Small intestine (tissue), 7 donors: ENCODE data around the gene PKP4. TPM values are rescaled to one million over a fixed set of nuclear protein-coding genes. Genes with fewer than 3 reads are reported as not detected.

ENCODE experiments used
- DNase-seq, 2 donors: peaks; one replicate each; pipeline versions ENCODE4 v3.0.0 to v3.0.0-alpha.2; 2013
- FAIRE-seq: peaks from 2 replicates; lab custom pipeline; 2012; peaks lifted over from hg19 to GRCh38; lab: Jason Lieb, UNC
- H3K27ac ChIP-seq, 3 donors: one replicate each; pipeline ENCODE4 v1.5.1; 2013; ENCODE audit warnings: low read length in 2 of 3, mild to moderate bottlenecking in 2 of 3, control low read depth in 1 of 3, inconsistent platforms in 1 of 3, low read depth in 1 of 3, moderate library complexity in 1 of 3
- H3K27me3 ChIP-seq, 3 donors: one replicate each; pipeline ENCODE4 v1.6.1; 2013; ENCODE audit warnings: low read length in 3 of 3, inconsistent platforms in 1 of 3; ENCODE audit not compliant: control insufficient read depth in 3 of 3, insufficient read depth in 3 of 3
- H3K36me3 ChIP-seq, 3 donors: one replicate each; pipeline ENCODE4 v1.6.1; 2013; ENCODE audit warnings: low read length in 3 of 3, inconsistent platforms in 1 of 3, low read depth in 1 of 3, mild to moderate bottlenecking in 1 of 3, moderate library complexity in 1 of 3; ENCODE audit not compliant: control insufficient read depth in 3 of 3, insufficient read depth in 2 of 3
- H3K4me1 ChIP-seq, 3 donors: one replicate each; pipeline ENCODE4 v1.6.1; 2013; ENCODE audit warnings: low read length in 2 of 3, inconsistent platforms in 1 of 3, low read depth in 1 of 3, mild to moderate bottlenecking in 1 of 3, moderate library complexity in 1 of 3; ENCODE audit not compliant: control insufficient read depth in 3 of 3, insufficient read depth in 2 of 3
- H3K4me3 ChIP-seq, 3 donors: one replicate each; pipeline ENCODE4 v1.5.1; 2013; ENCODE audit warnings: low read length in 3 of 3, control low read depth in 1 of 3, inconsistent platforms in 1 of 3, low read depth in 1 of 3, mild to moderate bottlenecking in 1 of 3, moderate library complexity in 1 of 3
- H3K9me3 ChIP-seq, 2 donors: one replicate each; pipeline ENCODE4 v1.6.1; 2013; ENCODE audit warnings: low read depth in 1 of 2, low read length in 1 of 2; ENCODE audit not compliant: control insufficient read depth in 2 of 2, insufficient read depth in 1 of 2
- WGBS, 3 donors: extraction: QIAGEN DNeasy Blood & Tissue Kit; methylation state at CpG; one replicate each; pipeline ENCODE4 v1.1.7; 2013; 5-methylcytosine and 5-hydroxymethylcytosine counted together
- polyA plus RNA-seq, 4 donors: library from polyadenylated mRNA; stranded (reverse) in 3 of 4; unstranded in 1 of 4; fragments of 200-250 nt in 3 of 4; fragments of 120-200 nt in 1 of 4; gene quantifications; one replicate each; pipeline versions ENCODE4 v1.2.1 to v1.2.3, GENCODE V29; 2013
- donor health status: healthy with polysubstance abuse.
- donor health status: control.
- donor health status: control.
- donor health status: Bipolar disorder and iron deficiency.
- donor health status: healthy.

Gene PKP4
- polyA plus RNA-seq, 4 donors, result 16.8 to 54.3 (median 23.3) TPM

- no peak for DNase-seq
- Histone ChIP-seq H3K4me3 (no peak overlapping the region), H3K27me3 (peaks cover 0 to 7% (median 0%) of the 10 kb centered on the region in 3 donors), H3K36me3 (peaks cover 0 to 4% (median 0%) of the 10 kb centered on the region in 3 donors), H3K9me3 (no peaks in the 10 kb centered on the region), H3K27ac (no peak overlapping the region), H3K4me1 (no peaks in the 10 kb centered on the region)
- FAIRE-seq, result no peak
- 64 to 71% (median 71%) methylated on average over 11 of the region's 11 CpGs for WGBS, 3 donors
These were observed 229.5 kb downstream of the PKP4 start for GRCh38 chr2:158686210-158686691.

DNA sequence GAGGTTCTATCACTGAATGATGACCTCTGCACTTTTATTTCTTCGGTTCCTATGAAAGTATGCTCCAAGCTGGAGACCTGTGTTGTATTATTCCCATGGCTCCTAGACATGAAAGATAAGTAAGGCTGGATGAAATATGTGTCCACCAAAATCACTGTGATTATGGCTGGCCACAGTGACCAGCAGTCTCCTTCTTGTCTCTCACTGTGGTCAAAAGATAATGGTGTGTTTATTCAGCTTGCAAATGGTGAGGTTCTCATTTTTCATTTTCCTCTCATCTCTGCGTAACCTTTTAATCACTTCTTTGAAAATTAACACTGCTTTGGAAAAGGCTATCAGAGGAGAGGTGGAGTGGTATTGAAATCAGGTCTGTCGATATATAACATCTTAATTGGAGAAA lies 230.6 kb downstream of the PKP4 start:
- H3K27ac ChIP-seq, result no peak overlapping the region
- H3K9me3 ChIP-seq, result no peaks in the 10 kb centered on the region
- H3K4me3 ChIP-seq, result no peak overlapping the region
- peaks cover 0 to 1% (median 0%) of the 10 kb centered on the region in 3 donors for H3K36me3 ChIP-seq
- DNase-seq (no peak), FAIRE-seq (no peak)
- H3K27me3 ChIP-seq, result peaks cover 0 to 7% (median 0%) of the 10 kb centered on the region in 3 donors
- H3K4me1 ChIP-seq, result no peaks in the 10 kb centered on the region
- WGBS, 3 donors, result 86 to 99% (median 95%) methylated on average over 3 of the region's 3 CpGs

GRCh38 chr2:158688721-158689120 lies 232.0 kb downstream of the PKP4 start:
- peaks cover 0 to 7% (median 0%) of the 10 kb centered on the region in 3 donors for H3K27me3 ChIP-seq
- peak overlapping the region in 1 of 3 donors; percentile 11 for H3K27ac ChIP-seq
- FAIRE-seq (no peak), DNase-seq (no peak)
- no peak overlapping the region for H3K4me3 ChIP-seq
- no peaks in the 10 kb centered on the region for H3K4me1 ChIP-seq
- 82 to 88% (median 84%) methylated on average over 4 of the region's 4 CpGs for WGBS, 3 donors
- no peaks in the 10 kb centered on the region for H3K9me3 ChIP-seq
- no peaks in the 10 kb centered on the region for H3K36me3 ChIP-seq

GRCh38 chr2:158689391-158689790 lies 232.6 kb downstream of the PKP4 start:
- H3K27ac ChIP-seq, result no peak overlapping the region
- H3K4me3 ChIP-seq, result no peak overlapping the region
- 76 to 86% (median 78%) methylated on average over 5 of the region's 5 CpGs for WGBS, 3 donors
- FAIRE-seq, result no peak
- no peak for DNase-seq
- H3K27me3 ChIP-seq, result peaks cover 0 to 7% (median 0%) of the 10 kb centered on the region in 3 donors
- no peaks in the 10 kb centered on the region for H3K9me3 ChIP-seq
- H3K4me1 ChIP-seq, result no peaks in the 10 kb centered on the region
- H3K36me3 ChIP-seq, result no peaks in the 10 kb centered on the region

- Histone ChIP-seq H3K27ac (no peak overlapping the region), H3K27me3 (peaks cover 0 to 7% (median 0%) of the 10 kb centered on the region in 3 donors), H3K36me3 (no peaks in the 10 kb centered on the region), H3K9me3 (peaks cover 0 to 4% of the 10 kb centered on the region in 2 donors), H3K4me3 (no peak overlapping the region), H3K4me1 (no peaks in the 10 kb centered on the region)
- DNase-seq, result no peak
- FAIRE-seq, result no peak
- 79 to 89% (median 84%) methylated on average over 2 of the region's 2 CpGs for WGBS, 3 donors
These were observed 234.1 kb downstream of the PKP4 start for GRCh38 chr2:158690823-158691222.

DNA sequence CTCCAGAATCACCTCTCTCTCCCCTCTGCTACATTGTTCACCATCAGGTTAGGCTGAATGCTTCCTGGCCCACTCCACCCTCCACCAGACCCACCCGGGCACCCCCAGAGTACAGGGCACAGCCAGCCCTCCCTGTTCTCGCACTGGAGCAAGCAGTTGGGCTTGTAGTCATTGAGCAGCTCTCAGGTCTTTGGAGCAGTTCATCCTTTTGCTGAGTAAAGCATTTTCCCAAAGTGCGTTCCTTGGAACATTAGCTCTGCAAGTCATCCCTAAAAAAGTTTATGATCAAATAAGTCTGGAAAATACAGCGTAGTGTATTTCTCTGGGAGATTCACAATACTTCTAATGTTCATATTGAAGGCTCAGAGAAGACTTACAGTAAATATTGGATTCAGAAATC lies 234.9 kb downstream of the PKP4 start:
- no peaks in the 10 kb centered on the region for H3K36me3 ChIP-seq
- no peak overlapping the region for H3K4me3 ChIP-seq
- no peak for DNase-seq
- WGBS, 3 donors, result 84 to 89% (median 86%) methylated on average over 4 of the region's 4 CpGs
- H3K9me3 ChIP-seq, result peaks cover 0 to 5% of the 10 kb centered on the region in 2 donors
- no peak overlapping the region for H3K27ac ChIP-seq
- no peaks in the 10 kb centered on the region for H3K4me1 ChIP-seq
- H3K27me3 ChIP-seq, result peaks cover 0 to 4% (median 0%) of the 10 kb centered on the region in 3 donors
- no peak for FAIRE-seq

GRCh38 chr2:158692372-158693103 lies 235.8 kb downstream of the PKP4 start:
- DNase-seq (no peak), FAIRE-seq (no peak)
- WGBS, 3 donors, result 84 to 91% (median 87%) methylated on average over 3 of the region's 3 CpGs
- no peak overlapping the region for H3K27ac ChIP-seq
- no peaks in the 10 kb centered on the region for H3K4me1 ChIP-seq
- no peak overlapping the region for H3K4me3 ChIP-seq
- peaks cover 0 to 7% of the 10 kb centered on the region in 2 donors for H3K9me3 ChIP-seq
- peaks cover 0 to 4% (median 0%) of the 10 kb centered on the region in 3 donors for H3K27me3 ChIP-seq
- no peaks in the 10 kb centered on the region for H3K36me3 ChIP-seq

DNA sequence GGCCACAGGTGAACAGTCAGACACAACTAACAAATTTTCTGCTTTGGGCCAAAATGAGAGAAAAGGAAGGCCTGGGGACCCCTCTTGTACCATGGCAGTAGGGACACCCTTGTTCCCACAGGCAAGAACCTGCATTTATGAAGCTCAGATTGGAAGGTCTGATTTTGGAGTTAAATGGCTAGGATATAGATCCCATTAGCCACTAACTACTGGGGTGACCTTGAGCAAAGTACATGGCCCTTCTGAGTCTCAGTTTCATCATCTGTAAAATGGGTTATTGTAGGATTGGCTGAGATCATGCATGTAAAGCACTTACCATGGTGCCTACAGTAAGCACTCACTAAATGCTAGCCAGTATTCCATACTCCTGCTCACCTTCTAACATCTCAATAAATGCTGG lies 236.7 kb downstream of the PKP4 start:
- Histone ChIP-seq H3K27ac (no peak overlapping the region), H3K4me1 (no peaks in the 10 kb centered on the region), H3K36me3 (no peaks in the 10 kb centered on the region), H3K27me3 (no peaks in the 10 kb centered on the region), H3K4me3 (no peak overlapping the region), H3K9me3 (peaks cover 0 to 7% of the 10 kb centered on the region in 2 donors)
- DNase-seq, result no peak
- no peak for FAIRE-seq
